Mesendoderm (in vitro differentiated cells): ENCODE data around the gene CHI3L2. TPM values are rescaled to one million over a fixed set of nuclear protein-coding genes. Genes with fewer than 3 reads are reported as not detected.

Experiments
- DNase-seq: peaks from one replicate; pipeline ENCODE4 v3.0.0; 2013
- H2AK5ac ChIP-seq: 2 replicates; pipeline ENCODE4 v1.6.1; 2013; ENCODE audit warnings: low read length, inconsistent platforms
- H2BK120ac ChIP-seq: 2 replicates; pipeline ENCODE4 v1.6.1; 2013; ENCODE audit warnings: low read depth, mild to moderate bottlenecking, low read length, moderate library complexity, mixed read lengths
- H2BK15ac ChIP-seq: replicated peaks from 2 replicates; pipeline ENCODE4 v1.6.1; 2013; ENCODE audit warnings: low read depth, mild to moderate bottlenecking, moderate library complexity
- H2BK5ac ChIP-seq: 2 replicates; pipeline ENCODE4 v1.6.1; 2013; ENCODE audit warnings: low read length, inconsistent platforms
- H3K18ac ChIP-seq: 2 replicates; pipeline ENCODE4 v1.6.1; 2013; ENCODE audit warnings: mild to moderate bottlenecking, low read length, mixed read lengths
- H3K23ac ChIP-seq: one replicate; pipeline ENCODE4 v1.6.1; 2013; ENCODE audit warnings: low read length
- H3K27ac ChIP-seq: 2 replicates; pipeline ENCODE4 v1.5.1; 2013; ENCODE audit warnings: low read depth, mild to moderate bottlenecking, inconsistent platforms, low read length, moderate library complexity
- H3K27me3 ChIP-seq: 2 replicates; pipeline ENCODE4 v1.6.1; 2013; ENCODE audit warnings: low read length, control low read depth, mild to moderate bottlenecking, inconsistent platforms; ENCODE audit not compliant: insufficient read depth, poor library complexity
- H3K36me3 ChIP-seq: 2 replicates; pipeline ENCODE4 v1.6.1; 2013; ENCODE audit warnings: low read length, inconsistent platforms; ENCODE audit not compliant: control insufficient read depth, insufficient read depth
- H3K4ac ChIP-seq: one replicate; pipeline ENCODE4 v1.6.1; 2013; ENCODE audit warnings: low read depth, mild to moderate bottlenecking, low read length, moderate library complexity
- H3K4me1 ChIP-seq: 2 replicates; pipeline ENCODE4 v1.6.1; 2013; ENCODE audit warnings: low read depth, low read length, inconsistent platforms; ENCODE audit not compliant: control insufficient read depth
- H3K4me2 ChIP-seq: 2 replicates; pipeline ENCODE4 v1.6.1; 2013; ENCODE audit warnings: low read length
- H3K4me3 ChIP-seq: 2 replicates; pipeline ENCODE4 v1.5.1; 2013; ENCODE audit warnings: mild to moderate bottlenecking, low read length
- H3K56ac ChIP-seq: one replicate; pipeline ENCODE4 v1.6.1; 2013; ENCODE audit warnings: low read length
- H3K79me1 ChIP-seq: 2 replicates; pipeline ENCODE4 v1.6.1; 2013; ENCODE audit warnings: low read length, inconsistent platforms
- H3K79me2 ChIP-seq: 2 replicates; pipeline ENCODE4 v1.6.1; 2013; ENCODE audit warnings: mild to moderate bottlenecking, low read length; ENCODE audit not compliant: control insufficient read depth, insufficient read depth
- H3K9ac ChIP-seq: 2 replicates; pipeline ENCODE4 v1.6.1; 2013; ENCODE audit warnings: low read length, inconsistent platforms
- H4K5ac ChIP-seq: one replicate; pipeline ENCODE4 v1.6.1; 2013; ENCODE audit warnings: low read length
- H4K8ac ChIP-seq: one replicate; pipeline ENCODE4 v1.6.1; 2013; ENCODE audit warnings: low read depth, mild to moderate bottlenecking, control low read depth, low read length, moderate library complexity
- WGBS: extraction: QIAGEN DNeasy Blood & Tissue Kit; methylation state at CpG from one replicate; pipeline ENCODE4 v1.1.7; 2013; ENCODE audit warnings: low lambda C conversion rate, missing lambda C conversion rate; ENCODE audit not compliant: insufficient coverage; ENCODE audit errors: extremely low coverage; 5-methylcytosine and 5-hydroxymethylcytosine counted together
- small RNA-seq: library from polyadenylated mRNA; stranded (forward); fragments of <200 nt; extraction: miRNeasy Mini kit (QIAGEN cat#:217004); gene quantifications from one replicate; pipeline ENCODE3, GENCODE V24; 2013; ENCODE audit not compliant: insufficient read depth

CHI3L2 gene

DNA sequence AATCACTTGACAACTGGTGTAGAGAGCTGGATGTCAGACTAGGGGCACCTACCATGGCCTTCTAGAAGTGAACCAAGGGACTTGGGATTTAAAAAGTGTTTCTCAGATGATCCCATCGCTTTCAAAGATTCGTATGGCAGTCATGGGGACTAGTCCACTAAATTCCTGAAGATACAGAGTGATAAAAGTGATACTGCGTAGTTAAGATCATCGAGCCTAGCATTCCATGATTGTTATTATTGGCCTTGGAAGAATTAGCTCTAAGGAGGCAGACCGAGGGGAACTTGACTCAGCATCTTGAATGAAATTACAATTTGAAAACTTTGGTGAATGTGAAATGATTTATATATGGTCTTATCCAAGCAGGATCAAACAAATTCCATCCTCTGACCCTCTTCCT is 61.9 kb downstream of the CHI3L2 start:
- no peak overlapping the region for H3K23ac ChIP-seq
- H3K79me2 ChIP-seq = no peaks in the 10 kb centered on the region
- H4K5ac ChIP-seq = no peak overlapping the region
- H2BK5ac ChIP-seq = no peak overlapping the region
- no peak overlapping the region for H2AK5ac ChIP-seq
- no peaks in the 10 kb centered on the region for H3K4me1 ChIP-seq
- no peak overlapping the region for H3K4ac ChIP-seq
- no peak overlapping the region for H3K9ac ChIP-seq
- H4K8ac ChIP-seq = no peak overlapping the region
- no peak for DNase-seq
- no peak overlapping the region for H2BK120ac ChIP-seq
- H3K4me3 ChIP-seq = no peak overlapping the region
- no peak overlapping the region for H3K56ac ChIP-seq
- H3K79me1 ChIP-seq = no peaks in the 10 kb centered on the region
- H2BK15ac ChIP-seq = peak overlapping the region; percentile 3
- no peak overlapping the region for H3K4me2 ChIP-seq
- no peak overlapping the region for H3K27ac ChIP-seq
- H3K27me3 ChIP-seq = no peaks in the 10 kb centered on the region
- no peaks in the 10 kb centered on the region for H3K36me3 ChIP-seq
- H3K18ac ChIP-seq = no peak overlapping the region
- WGBS = no CpG with 5 or more reads among the region's 5 CpGs

DNA sequence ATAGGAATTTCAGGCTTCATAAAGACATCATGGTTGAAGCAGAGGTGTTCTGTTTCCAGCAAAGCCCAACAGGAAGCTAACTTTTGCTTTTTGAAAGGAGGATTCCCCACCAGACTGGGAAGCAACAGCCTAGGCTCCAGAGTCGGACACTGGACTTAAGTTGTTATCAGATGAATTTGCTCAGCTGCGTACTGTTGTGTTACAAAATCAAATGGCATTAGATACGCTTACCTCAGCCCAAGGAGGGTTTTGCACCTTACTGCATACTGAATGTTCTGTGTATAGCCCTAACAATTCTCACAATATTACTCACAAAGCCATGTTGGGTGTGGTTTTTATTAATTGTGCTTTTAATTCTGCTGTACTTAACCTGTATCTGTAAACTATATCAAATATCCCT is 62.6 kb downstream of the CHI3L2 start:
- H3K27me3 ChIP-seq = no peaks in the 10 kb centered on the region
- no peak overlapping the region for H4K8ac ChIP-seq
- no peak overlapping the region for H3K9ac ChIP-seq
- H2BK5ac ChIP-seq = no peak overlapping the region
- H3K18ac ChIP-seq = no peak overlapping the region
- no peaks in the 10 kb centered on the region for H3K79me2 ChIP-seq
- no peak overlapping the region for H2BK15ac ChIP-seq
- no peak overlapping the region for H3K27ac ChIP-seq
- no peak overlapping the region for H4K5ac ChIP-seq
- H3K23ac ChIP-seq = no peak overlapping the region
- no peak overlapping the region for H3K4me3 ChIP-seq
- no peak overlapping the region for H3K4ac ChIP-seq
- DNase-seq = no peak
- H3K79me1 ChIP-seq = no peaks in the 10 kb centered on the region
- H3K36me3 ChIP-seq = no peaks in the 10 kb centered on the region
- H3K4me2 ChIP-seq = no peak overlapping the region
- no peak overlapping the region for H2AK5ac ChIP-seq
- H3K56ac ChIP-seq = no peak overlapping the region
- H3K4me1 ChIP-seq = no peaks in the 10 kb centered on the region
- no peak overlapping the region for H2BK120ac ChIP-seq
- no CpG with 5 or more reads among the region's 3 CpGs for WGBS

DNA sequence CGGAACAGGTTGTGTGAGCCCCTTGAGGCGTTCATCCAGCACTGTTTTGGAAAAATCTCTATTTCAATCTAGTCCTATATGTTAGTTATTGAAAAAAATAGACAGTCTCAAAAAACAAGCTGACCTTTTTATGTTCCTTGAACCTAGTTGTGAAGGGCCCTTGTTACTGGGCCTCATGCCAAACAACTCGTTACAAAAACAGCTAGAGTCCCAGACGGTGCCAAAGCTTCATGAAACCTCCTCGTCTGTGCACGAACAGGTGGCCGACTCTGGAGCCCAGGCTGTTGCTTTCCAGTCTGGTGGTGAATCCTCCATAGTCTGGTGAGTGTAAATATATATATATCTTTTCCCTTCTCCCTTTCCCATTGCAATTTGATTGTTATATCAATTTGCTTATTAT is 63.1 kb downstream of the CHI3L2 start, which contains the start of gene CHIA:
Gene CHIA, plus strand, starts transcription at position 222 of the 400 bp plus-strand sequence. CDS start 19,617 bp downstream, outside the sequence.
- Histone ChIP-seq H3K79me2 (no peaks in the 10 kb centered on the region), H3K23ac (no peak within 1 kb of the TSS), H4K8ac (no peak within 1 kb of the TSS), H2BK15ac (no peak within 1 kb of the TSS), H3K79me1 (no peaks in the 10 kb centered on the region), H2BK5ac (no peak within 1 kb of the TSS), H3K4me3 (no peak within 1 kb of the TSS), H2BK120ac (no peak within 1 kb of the TSS), H3K4ac (no peak within 1 kb of the TSS), H3K9ac (no peak within 1 kb of the TSS), H3K18ac (no peak within 1 kb of the TSS), H3K27me3 (no peaks in the 10 kb centered on the region), H3K4me2 (no peak within 1 kb of the TSS), H3K36me3 (no peaks in the 10 kb centered on the region), H3K27ac (no peak within 1 kb of the TSS), H3K56ac (no peak within 1 kb of the TSS), H4K5ac (no peak within 1 kb of the TSS), H2AK5ac (no peak within 1 kb of the TSS), H3K4me1 (no peaks in the 10 kb centered on the region)
- no CpG with 5 or more reads among the region's 7 CpGs for WGBS
- DNase-seq = no peak

Small RNAs within 50 kb of the gene (small RNA-seq; reads per million reads assigned to genes)
- not detected for gene AL355816.1
